Measurements from ENCODE around the gene LAPTM4A.

LAPTM4A gene

GRCh38 chr2:20057268-20057667 is 5.8 kb upstream of the LAPTM4A start:
- TF ChIP-seq CTCF (IDR thresholded peaks at IDR 0.05; ENCODE audit: low read length, missing control alignments) = no peak
- no peak overlapping the region for H3K4me3 ChIP-seq (replicated peaks; ENCODE audit: low read depth, low read length)
- no peak for DNase-seq (ENCODE audit: low read depth)

- H3K4me3 ChIP-seq (replicated peaks; ENCODE audit: low read depth, low read length) = no peak overlapping the region
- no peak for DNase-seq (ENCODE audit: low read depth)
- no peak for TF ChIP-seq CTCF (IDR thresholded peaks at IDR 0.05; ENCODE audit: low read length, missing control alignments)
These were observed 3.5 kb upstream of the LAPTM4A start for GRCh38 chr2:20054931-20055330.

- no peak for DNase-seq (ENCODE audit: low read depth)
- no peak for TF ChIP-seq CTCF (IDR thresholded peaks at IDR 0.05; ENCODE audit: low read length, missing control alignments)
- H3K4me3 ChIP-seq (replicated peaks; ENCODE audit: low read depth, low read length) = no peak overlapping the region
These were observed 2.7 kb upstream of the LAPTM4A start for GRCh38 chr2:20054119-20054518.

- TF ChIP-seq CTCF (IDR thresholded peaks at IDR 0.05; ENCODE audit: low read length, missing control alignments) = no peak
- peak overlapping the region; percentile 83 for H3K4me3 ChIP-seq (replicated peaks; ENCODE audit: low read depth, low read length)
- peak; percentile 86 for DNase-seq (ENCODE audit: low read depth)
These were observed 1.4 kb upstream of the LAPTM4A start for GRCh38 chr2:20052861-20053281.

- no peak for TF ChIP-seq CTCF (IDR thresholded peaks at IDR 0.05; ENCODE audit: low read length, missing control alignments)
- peak; percentile 38 for DNase-seq (ENCODE audit: low read depth)
- peak overlapping the region; percentile 83 for H3K4me3 ChIP-seq (replicated peaks; ENCODE audit: low read depth, low read length)
These were observed 912 bp upstream of the LAPTM4A start for GRCh38 chr2:20052229-20052851.

- H3K4me3 ChIP-seq (replicated peaks; ENCODE audit: low read depth, low read length) = peak overlapping the region; percentile 83
- peak; percentile 71 for DNase-seq (ENCODE audit: low read depth)
- peak; percentile 34 for TF ChIP-seq CTCF (IDR thresholded peaks at IDR 0.05; ENCODE audit: low read length, missing control alignments)
These were observed 539 bp downstream of the LAPTM4A start for GRCh38 chr2:20050646-20051531.
